ENCODE data around the gene OAF. TPM values are rescaled to one million over a fixed set of nuclear protein-coding genes. Genes with fewer than 3 reads are reported as not detected.

OAF gene
- total RNA-seq, 4 donors from 2014 or later = 25.6 to 39.4 (median 32.5) TPM

- TF ChIP-seq CTCF (IDR thresholded peaks at IDR 0.05; ENCODE audit: low read depth) = no peak
Measured at GRCh38 chr11:120259241-120259640, 48.4 kb downstream of the OAF start.

- TF ChIP-seq CTCF (IDR thresholded peaks at IDR 0.05; ENCODE audit: low read depth) = no peak
Measured at GRCh38 chr11:120259988-120260565, 49.2 kb downstream of the OAF start.

GRCh38 chr11:120260616-120261015 lies 49.8 kb downstream of the OAF start:
- no peak for TF ChIP-seq CTCF (IDR thresholded peaks at IDR 0.05; ENCODE audit: low read depth)

GRCh38 chr11:120261321-120261720 lies 50.5 kb downstream of the OAF start:
- TF ChIP-seq CTCF (IDR thresholded peaks at IDR 0.05; ENCODE audit: low read depth) = no peak

- no peak for TF ChIP-seq CTCF (IDR thresholded peaks at IDR 0.05; ENCODE audit: low read depth)
Measured at GRCh38 chr11:120261931-120262330, 51.1 kb downstream of the OAF start.

- no peak for TF ChIP-seq CTCF (IDR thresholded peaks at IDR 0.05; ENCODE audit: low read depth)
Measured at GRCh38 chr11:120267319-120267718, 56.5 kb downstream of the OAF start.

- no peak for TF ChIP-seq CTCF (IDR thresholded peaks at IDR 0.05; ENCODE audit: low read depth)
Measured at GRCh38 chr11:120268686-120269085, 57.9 kb downstream of the OAF start.

All from subcutaneous adipose tissue (tissue), 4 donors.